H9 (cell line): Measurements from ENCODE around the gene SLC12A8. TPM values are rescaled to one million over a fixed set of nuclear protein-coding genes. Genes with fewer than 3 reads are reported as not detected.
A peak's percentile ranks its signal among the peaks of the same experiment; 100 is the strongest.

Experiments
- DNase-seq: peaks from one replicate; pipeline ENCODE4 v3.0.0-alpha.2; 2017
- H2AFZ ChIP-seq: one replicate; pipeline ENCODE4 v1.6.1; 2013; ENCODE audit warnings: mild to moderate bottlenecking, low read length, control low read depth, moderate library complexity
- H2AK5ac ChIP-seq: 2 replicates; pipeline ENCODE4 v1.6.1; 2013; ENCODE audit warnings: low read length, control low read depth, mixed read lengths; ENCODE audit not compliant: insufficient read length
- H2BK120ac ChIP-seq: one replicate; pipeline ENCODE4 v1.6.1; 2013; ENCODE audit warnings: low read depth, mild to moderate bottlenecking, low read length, control low read depth, inconsistent platforms; ENCODE audit not compliant: poor library complexity, severe bottlenecking
- H2BK12ac ChIP-seq: 2 replicates; pipeline ENCODE4 v1.6.1; 2013; ENCODE audit warnings: low read length, control low read depth, mixed read lengths, low read depth; ENCODE audit not compliant: insufficient read length
- H2BK15ac ChIP-seq: 2 replicates; pipeline ENCODE4 v1.6.1; 2013; ENCODE audit warnings: low read depth, low read length, control low read depth
- H2BK20ac ChIP-seq: one replicate; pipeline ENCODE4 v1.6.1; 2013; ENCODE audit warnings: low read depth, mild to moderate bottlenecking, low read length, control low read depth, inconsistent platforms; ENCODE audit not compliant: poor library complexity, severe bottlenecking
- H2BK5ac ChIP-seq: 2 replicates; pipeline ENCODE4 v1.6.1; 2013; ENCODE audit warnings: low read length, control low read depth, mixed read lengths; ENCODE audit not compliant: insufficient read length
- H3K14ac ChIP-seq: 2 replicates; pipeline ENCODE4 v1.6.1; 2013; ENCODE audit warnings: low read length, control low read depth; ENCODE audit not compliant: insufficient read depth
- H3K18ac ChIP-seq: 2 replicates; pipeline ENCODE4 v1.6.1; 2013; ENCODE audit warnings: low read depth, mild to moderate bottlenecking, mixed read lengths, low read length, control low read depth; ENCODE audit not compliant: insufficient read length
- H3K23ac ChIP-seq: 2 replicates; pipeline ENCODE4 v1.6.1; 2013; ENCODE audit warnings: low read length, control low read depth, mixed read lengths, low read depth; ENCODE audit not compliant: insufficient read length
- H3K23me2 ChIP-seq: 2 replicates; pipeline ENCODE4 v1.6.1; 2013; ENCODE audit warnings: low read depth, mild to moderate bottlenecking, mixed read lengths, low read length, control low read depth; ENCODE audit not compliant: insufficient read length, poor library complexity, severe bottlenecking
- H3K27ac ChIP-seq: 2 replicates; pipeline ENCODE4 v1.5.1; 2013; ENCODE audit warnings: low read length, control low read depth, mixed read lengths, low read depth; ENCODE audit not compliant: insufficient read length
- H3K27me3 ChIP-seq: 2 replicates; pipeline ENCODE4 v1.6.1; 2013; ENCODE audit warnings: low read length, control low read depth, inconsistent platforms; ENCODE audit not compliant: insufficient read depth
- H3K4ac ChIP-seq: 2 replicates; pipeline ENCODE4 v1.6.1; 2013; ENCODE audit warnings: low read depth, mild to moderate bottlenecking, control low read depth, inconsistent platforms, low read length, moderate library complexity
- H3K4me1 ChIP-seq: 2 replicates; pipeline ENCODE4 v1.6.1; 2013; ENCODE audit warnings: low read length, control low read depth, inconsistent platforms; ENCODE audit not compliant: insufficient read depth
- H3K4me2 ChIP-seq: 2 replicates; pipeline ENCODE4 v1.6.1; 2013; ENCODE audit warnings: low read length, control low read depth, mixed read lengths; ENCODE audit not compliant: insufficient read length, insufficient read depth
- H3K56ac ChIP-seq: 2 replicates; pipeline ENCODE4 v1.6.1; 2013; ENCODE audit warnings: low read depth, mild to moderate bottlenecking, mixed read lengths, low read length, control low read depth; ENCODE audit not compliant: insufficient read length
- H3K79me1 ChIP-seq: 2 replicates; pipeline ENCODE4 v1.6.1; 2013; ENCODE audit warnings: low read depth, mild to moderate bottlenecking, moderate library complexity, low read length, control low read depth, inconsistent platforms; ENCODE audit not compliant: insufficient read depth, poor library complexity, severe bottlenecking
- H3K79me2 ChIP-seq: 2 replicates; pipeline ENCODE4 v1.6.1; 2013; ENCODE audit warnings: low read length, control low read depth, inconsistent platforms; ENCODE audit not compliant: insufficient read depth
- H3K9ac ChIP-seq: 2 replicates; pipeline ENCODE4 v1.6.1; 2013; ENCODE audit warnings: low read length, control low read depth, mixed read lengths; ENCODE audit not compliant: insufficient read length; ENCODE audit errors: extremely low read depth
- H3K9me3 ChIP-seq: one replicate; pipeline ENCODE4 v1.6.1; 2013; ENCODE audit warnings: low read depth, low read length, inconsistent platforms; ENCODE audit not compliant: control insufficient read depth
- H3T11ph ChIP-seq: one replicate; pipeline ENCODE4 v1.6.1; 2013; ENCODE audit warnings: mild to moderate bottlenecking, low read length, control low read depth, inconsistent platforms
- H4K20me1 ChIP-seq: one replicate; pipeline ENCODE4 v1.6.1; 2013; ENCODE audit not compliant: control insufficient read depth, insufficient read length, insufficient read depth
- H4K5ac ChIP-seq: 2 replicates; pipeline ENCODE4 v1.6.1; 2013; ENCODE audit warnings: low read depth, mild to moderate bottlenecking, mixed read lengths, low read length, control low read depth; ENCODE audit not compliant: insufficient read length
- H4K8ac ChIP-seq: replicated peaks from 2 replicates; pipeline ENCODE4 v1.6.1; 2013; ENCODE audit warnings: low read length, control low read depth, mixed read lengths, low read depth; ENCODE audit not compliant: insufficient read length
- H4K91ac ChIP-seq: 2 replicates; pipeline ENCODE4 v1.6.1; 2013; ENCODE audit warnings: low read depth, mild to moderate bottlenecking, moderate library complexity, mixed read lengths, low read length, control low read depth; ENCODE audit not compliant: insufficient read length
- H3K27ac Mint-ChIP-seq, 3 experiments: 2 replicates in 2 of 3; 3 replicates in 1 of 3; pipeline ENCODE4 v1.8.0; 2020 to 2021; ENCODE audit warnings: mixed read lengths in 3 of 3, mild to moderate bottlenecking in 1 of 3, moderate library complexity in 1 of 3
- H3K27me3 Mint-ChIP-seq: 2 replicates; pipeline ENCODE4 v1.8.0; 2021; ENCODE audit warnings: low read depth, mild to moderate bottlenecking, moderate library complexity, mixed read lengths
- H3K36me3 Mint-ChIP-seq, 3 experiments: 2 replicates in 2 of 3; 3 replicates in 1 of 3; pipeline ENCODE4 v1.8.0; 2020 to 2021; ENCODE audit warnings: low read depth in 3 of 3, mixed read lengths in 3 of 3; ENCODE audit not compliant: insufficient read depth in 1 of 3
- H3K4me1 Mint-ChIP-seq, 2 experiments: 2 replicates each; pipeline ENCODE4 v1.8.0; 2020; ENCODE audit warnings: mixed read lengths in 2 of 2
- H3K4me3 Mint-ChIP-seq, 2 experiments: 2 replicates in 1 of 2; 3 replicates in 1 of 2; pipeline ENCODE4 v1.8.0; 2020 to 2021; ENCODE audit warnings: mild to moderate bottlenecking in 2 of 2, mixed read lengths in 2 of 2, moderate library complexity in 1 of 2
- H3K9me3 Mint-ChIP-seq, 2 experiments: 2 replicates in 1 of 2; 3 replicates in 1 of 2; pipeline ENCODE4 v1.8.0; 2020; ENCODE audit warnings: mild to moderate bottlenecking in 2 of 2, mixed read lengths in 2 of 2, moderate library complexity in 1 of 2
- WGBS: extraction: QIAGEN DNeasy Blood & Tissue Kit; methylation state at CpG from one replicate; pipeline ENCODE4 v1.1.7; 2013; ENCODE audit warnings: missing lambda C conversion rate, low lambda C conversion rate, mixed read lengths; ENCODE audit not compliant: insufficient read length; ENCODE audit errors: extremely low coverage; 5-methylcytosine and 5-hydroxymethylcytosine counted together
- total RNA-seq: library from RNA; stranded (reverse); gene quantifications from 2 replicates; pipeline ENCODE4 v1.2.1, GENCODE V29; 2021
- TF ChIP-seq, protein P1 (sequence below): fragments of 200-600 bp; sonication (generic); conservative IDR thresholded peaks from 3 replicates; pipeline ENCODE4 v1.8.0; 2021; ENCODE audit warnings: antibody characterized with exemption, mild to moderate bottlenecking

The SLC12A8 gene
- total RNA-seq, 1 experiment from 2014 or later: 8.2 TPM

DNA sequence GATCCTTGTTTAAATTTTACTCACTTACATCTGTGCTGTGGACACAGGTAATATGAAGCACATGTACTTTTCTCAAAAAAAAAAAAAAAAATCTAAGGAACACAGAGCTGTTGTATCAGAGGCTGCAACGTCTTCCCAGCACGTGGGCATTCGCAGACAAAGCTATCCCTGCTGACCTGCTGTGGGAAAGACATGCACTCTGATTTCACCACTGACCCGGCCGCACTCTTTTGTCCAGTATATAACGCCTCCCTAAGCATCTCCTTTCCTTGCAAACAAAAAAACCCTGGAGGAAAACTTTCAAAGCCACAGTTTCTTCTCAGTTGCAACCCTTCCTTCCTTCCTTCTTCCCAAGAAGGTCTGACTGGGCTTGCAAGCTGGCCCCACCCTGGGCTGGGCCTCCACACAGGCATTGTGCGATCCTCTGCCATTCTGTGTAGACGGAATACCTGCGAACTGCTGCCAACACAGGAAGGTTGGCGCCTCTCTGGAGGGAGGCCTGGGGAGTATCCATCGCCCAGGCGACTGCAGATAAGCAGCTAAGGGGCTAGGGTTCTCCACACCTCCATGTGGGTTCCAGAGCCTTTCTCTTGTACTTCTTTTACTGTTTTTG lies 50.8 kb downstream of the SLC12A8 start:
- H3K23ac ChIP-seq: no peak overlapping the region
- no peak overlapping the region for H3T11ph ChIP-seq
- H3K4me1 ChIP-seq: no peaks in the 10 kb centered on the region
- H2AK5ac ChIP-seq: no peak overlapping the region
- H2BK120ac ChIP-seq: no peak overlapping the region
- H4K8ac ChIP-seq: no peak overlapping the region
- Mint-ChIP-seq H3K36me3 (no peaks in the 10 kb centered on the region; a peak in 1 of 7 replicates), H3K9me3 (no peaks in the 10 kb centered on the region), H3K27me3 (no peaks in the 10 kb centered on the region; the same call in 1 of the 2 replicates), H3K27ac (peak overlapping the region in 1 of 3 experiments; percentile 68; a peak in 1 of 7 replicates), H3K4me1 (peaks cover 22 to 23% of the 10 kb centered on the region in 2 experiments), H3K4me3 (no peak overlapping the region)
- no peak overlapping the region for H3K27ac ChIP-seq
- DNase-seq: no peak
- no peak overlapping the region for H3K56ac ChIP-seq
- H3K14ac ChIP-seq: no peak overlapping the region
- TF ChIP-seq, protein P1, sequence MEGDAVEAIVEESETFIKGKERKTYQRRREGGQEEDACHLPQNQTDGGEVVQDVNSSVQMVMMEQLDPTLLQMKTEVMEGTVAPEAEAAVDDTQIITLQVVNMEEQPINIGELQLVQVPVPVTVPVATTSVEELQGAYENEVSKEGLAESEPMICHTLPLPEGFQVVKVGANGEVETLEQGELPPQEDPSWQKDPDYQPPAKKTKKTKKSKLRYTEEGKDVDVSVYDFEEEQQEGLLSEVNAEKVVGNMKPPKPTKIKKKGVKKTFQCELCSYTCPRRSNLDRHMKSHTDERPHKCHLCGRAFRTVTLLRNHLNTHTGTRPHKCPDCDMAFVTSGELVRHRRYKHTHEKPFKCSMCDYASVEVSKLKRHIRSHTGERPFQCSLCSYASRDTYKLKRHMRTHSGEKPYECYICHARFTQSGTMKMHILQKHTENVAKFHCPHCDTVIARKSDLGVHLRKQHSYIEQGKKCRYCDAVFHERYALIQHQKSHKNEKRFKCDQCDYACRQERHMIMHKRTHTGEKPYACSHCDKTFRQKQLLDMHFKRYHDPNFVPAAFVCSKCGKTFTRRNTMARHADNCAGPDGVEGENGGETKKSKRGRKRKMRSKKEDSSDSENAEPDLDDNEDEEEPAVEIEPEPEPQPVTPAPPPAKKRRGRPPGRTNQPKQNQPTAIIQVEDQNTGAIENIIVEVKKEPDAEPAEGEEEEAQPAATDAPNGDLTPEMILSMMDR: no peak
- H4K20me1 ChIP-seq: no peaks in the 10 kb centered on the region
- H3K4ac ChIP-seq: no peak overlapping the region
- H2BK20ac ChIP-seq: no peak overlapping the region
- H3K79me1 ChIP-seq: no peaks in the 10 kb centered on the region
- H3K9me3 ChIP-seq: no peaks in the 10 kb centered on the region
- no peak overlapping the region for H2BK12ac ChIP-seq
- H3K4me2 ChIP-seq: no peak overlapping the region
- no peak overlapping the region for H3K18ac ChIP-seq
- no peak overlapping the region for H4K5ac ChIP-seq
- no peak overlapping the region for H2BK15ac ChIP-seq
- no peaks in the 10 kb centered on the region for H3K23me2 ChIP-seq
- no peak overlapping the region for H2BK5ac ChIP-seq
- H3K27me3 ChIP-seq: no peaks in the 10 kb centered on the region
- WGBS: no CpG with 5 or more reads among the region's 12 CpGs
- no peak overlapping the region for H2AFZ ChIP-seq
- no peaks in the 10 kb centered on the region for H3K79me2 ChIP-seq
- no peak overlapping the region for H4K91ac ChIP-seq
- H3K9ac ChIP-seq: no peak overlapping the region
